OCI-LY3 (cell line): ENCODE measurements around the gene TYSND1.

Experiments used
- H2AFZ ChIP-seq: fragments of 200-600, 300-600 bp; shearing (Covaris generic); 2 replicates; pipeline ENCODE4 v1.6.0; 2014; ENCODE audit warnings: antibody characterized with exemption, low read depth, low read length
- H3K27ac ChIP-seq: fragments of 200-600, 300-600 bp; sonication (generic); 2 replicates; pipeline ENCODE4 v1.5.1; 2014; ENCODE audit warnings: mild to moderate bottlenecking, low read length, moderate library complexity, mixed read lengths
- H3K27me3 ChIP-seq: fragments of 200-600, 300-600 bp; sonication (generic); 2 replicates; pipeline ENCODE4 v1.6.1; 2014; ENCODE audit warnings: low read depth, low read length, mixed read lengths
- H3K36me3 ChIP-seq: fragments of 200-600, 300-600 bp; sonication (generic); replicated peaks from 2 replicates; pipeline ENCODE3; 2014; ENCODE audit warnings: low read depth, low read length, mixed read lengths
- H3K4me1 ChIP-seq: fragments of 300-600, 200-600 bp; sonication (generic); 2 replicates; pipeline ENCODE4 v1.6.1; 2014; ENCODE audit warnings: low read length, mixed read lengths
- H3K4me2 ChIP-seq: fragments of 200-600, 300-600 bp; sonication (generic); 2 replicates; pipeline ENCODE4 v1.6.1; 2014; ENCODE audit warnings: low read length, mixed read lengths
- H3K4me3 ChIP-seq: fragments of 300-600, 200-600 bp; sonication (generic); 2 replicates; pipeline ENCODE4 v1.5.1; 2014; ENCODE audit warnings: antibody characterized with exemption, mild to moderate bottlenecking, low read length, moderate library complexity
- H3K79me2 ChIP-seq: fragments of 300-600, 200-600 bp; shearing (Covaris generic); 2 replicates; pipeline ENCODE4 v1.6.1; 2014; ENCODE audit warnings: mild to moderate bottlenecking, low read length, mixed read lengths
- H3K9ac ChIP-seq: fragments of 300-600, 200-600 bp; shearing (Covaris generic); 2 replicates; pipeline ENCODE4 v1.6.0; 2014; ENCODE audit warnings: mild to moderate bottlenecking, low read length, moderate library complexity
- H3K9me3 ChIP-seq: fragments of 200-600, 300-600 bp; shearing (Covaris generic); 2 replicates; pipeline ENCODE4 v1.6.1; 2014; ENCODE audit warnings: low read length, mixed read lengths; ENCODE audit not compliant: insufficient read depth
- H4K20me1 ChIP-seq: fragments of 200-600, 300-600 bp; sonication (generic); 2 replicates; pipeline ENCODE4 v1.6.1; 2016; ENCODE audit warnings: low read length, mixed read lengths; ENCODE audit not compliant: insufficient read depth
- CTCF ChIP-seq: fragments of 200-600, 300-600 bp; sonication (generic); IDR thresholded peaks from 2 replicates; pipeline ENCODE4 v1.5.1; 2014; ENCODE audit warnings: antibody characterized with exemption, low read length, low read depth
- EZH2phosphoT487 ChIP-seq: fragments of 200-600 bp; shearing (Covaris generic); IDR thresholded peaks from 2 replicates; pipeline ENCODE4 v1.6.1; 2018; ENCODE audit warnings: antibody characterized with exemption, mixed run types, low read depth

The TYSND1 gene

GRCh38 chr10:70178139-70178725, 31.7 kb upstream of the TYSND1 start:
- H3K36me3 ChIP-seq: no peaks in the 10 kb centered on the region
- H3K27ac ChIP-seq: no peak overlapping the region
- TF ChIP-seq EZH2phosphoT487 (no peak), CTCF (no peak)
- no peaks in the 10 kb centered on the region for H3K9me3 ChIP-seq
- H3K9ac ChIP-seq: no peak overlapping the region
- peaks cover 6% of the 10 kb centered on the region for H3K4me1 ChIP-seq
- H2AFZ ChIP-seq: no peak overlapping the region
- no peaks in the 10 kb centered on the region for H3K27me3 ChIP-seq
- no peak overlapping the region for H3K4me3 ChIP-seq
- no peaks in the 10 kb centered on the region for H3K79me2 ChIP-seq
- no peak overlapping the region for H3K4me2 ChIP-seq
- H4K20me1 ChIP-seq: no peaks in the 10 kb centered on the region

- H3K79me2 ChIP-seq: no peaks in the 10 kb centered on the region
- H3K4me2 ChIP-seq: no peak overlapping the region
- no peak overlapping the region for H3K9ac ChIP-seq
- no peaks in the 10 kb centered on the region for H3K27me3 ChIP-seq
- no peaks in the 10 kb centered on the region for H3K36me3 ChIP-seq
- H2AFZ ChIP-seq: no peak overlapping the region
- no peaks in the 10 kb centered on the region for H4K20me1 ChIP-seq
- no peak overlapping the region for H3K4me3 ChIP-seq
- H3K4me1 ChIP-seq: peaks cover 6% of the 10 kb centered on the region
- H3K27ac ChIP-seq: no peak overlapping the region
- no peaks in the 10 kb centered on the region for H3K9me3 ChIP-seq
- TF ChIP-seq EZH2phosphoT487 (no peak), CTCF (no peak)
Measured at GRCh38 chr10:70176441-70176840, 29.9 kb upstream of the TYSND1 start.

GRCh38 chr10:70175516-70175915, 29.0 kb upstream of the TYSND1 start:
- Histone ChIP-seq H3K79me2 (no peaks in the 10 kb centered on the region), H2AFZ (no peak overlapping the region), H3K27me3 (no peaks in the 10 kb centered on the region), H3K4me3 (no peak overlapping the region), H3K9ac (no peak overlapping the region), H4K20me1 (no peaks in the 10 kb centered on the region), H3K27ac (no peak overlapping the region), H3K36me3 (no peaks in the 10 kb centered on the region), H3K9me3 (no peaks in the 10 kb centered on the region), H3K4me1 (peaks cover 11% of the 10 kb centered on the region), H3K4me2 (no peak overlapping the region)
- TF ChIP-seq EZH2phosphoT487: no peak
- TF ChIP-seq CTCF: no peak

- Histone ChIP-seq H3K4me3 (no peak overlapping the region), H3K27me3 (no peaks in the 10 kb centered on the region), H3K9ac (no peak overlapping the region), H3K4me2 (peak overlapping the region; percentile 44), H2AFZ (peak overlapping the region; percentile 95), H3K4me1 (peaks cover 11% of the 10 kb centered on the region), H3K27ac (no peak overlapping the region), H3K79me2 (peaks cover 11% of the 10 kb centered on the region), H4K20me1 (peaks cover 5% of the 10 kb centered on the region; the same call in 1 of the 2 replicates), H3K9me3 (no peaks in the 10 kb centered on the region), H3K36me3 (no peaks in the 10 kb centered on the region)
- TF ChIP-seq EZH2phosphoT487: no peak
- TF ChIP-seq CTCF: no peak
Measured at GRCh38 chr10:70174058-70174741, 27.7 kb upstream of the TYSND1 start.
